H1 (cell line): Measurements from ENCODE around the gene ACSM3. TPM values are rescaled to one million over a fixed set of nuclear protein-coding genes. Genes with fewer than 3 reads are reported as not detected.
A peak's percentile ranks its signal among the peaks of the same experiment; 100 is the strongest.

ENCODE experiments used
- ATF3 ChIP-seq: IDR thresholded peaks from 2 replicates; pipeline ENCODE4 v1.6.1; 2011; ENCODE audit warnings: low read depth, mild to moderate bottlenecking, low read length; ENCODE audit not compliant: insufficient read depth
- CBX5 ChIP-seq: fragments of 300-800, 300-1000 bp; sonication (generic); IDR thresholded peaks from 2 replicates; pipeline ENCODE4 v1.7.1; 2016; ENCODE audit warnings: antibody characterized with exemption, low read length, low read depth
- CHD2 ChIP-seq: IDR thresholded peaks from 2 replicates; pipeline ENCODE4 v1.6.1; 2012; ENCODE audit warnings: low read length, improper control_type of control experiment
- GABPA ChIP-seq: IDR thresholded peaks from 2 replicates; pipeline ENCODE4 v1.6.1; 2011; ENCODE audit warnings: mild to moderate bottlenecking, low read length, moderate library complexity, borderline replicate concordance; ENCODE audit not compliant: insufficient read depth
- HDAC2 ChIP-seq, 2 experiments: fragments of 300-600 bp in 1 of 2; sonication (generic) in 1 of 2; IDR thresholded peaks; 2 replicates each; pipeline ENCODE4 v1.6.1; 2011 to 2012; ENCODE audit warnings: low read depth in 2 of 2, low read length in 2 of 2, mild to moderate bottlenecking in 2 of 2, moderate library complexity in 2 of 2, borderline replicate concordance in 1 of 2, inconsistent platforms in 1 of 2
- HDAC6 ChIP-seq: IDR thresholded peaks from one replicate; pipeline ENCODE4 v1.7.1; 2012; ENCODE audit warnings: low read depth, mild to moderate bottlenecking, inconsistent platforms, low read length, moderate library complexity
- JUND ChIP-seq: IDR thresholded peaks from 2 replicates; pipeline ENCODE4 v1.6.1; 2011; ENCODE audit warnings: mild to moderate bottlenecking, improper control_type of control experiment, low read length
- KDM4A ChIP-seq: IDR thresholded peaks from one replicate; pipeline ENCODE4 v1.7.1; 2012; ENCODE audit warnings: low read depth, mild to moderate bottlenecking, moderate library complexity, low read length, inconsistent platforms; ENCODE audit not compliant: severe bottlenecking
- PHF8 ChIP-seq: fragments of 200-600 bp; sonication (generic); conservative IDR thresholded peaks from 2 replicates; pipeline ENCODE4 v1.7.1; 2012; ENCODE audit warnings: low read depth, mild to moderate bottlenecking, inconsistent platforms, low read length, moderate library complexity
- POLR2AphosphoS5 ChIP-seq: IDR thresholded peaks from 2 replicates; pipeline ENCODE4 v1.6.1; 2011; ENCODE audit warnings: low read depth, low read length
- RAD21 ChIP-seq, 2 experiments: IDR thresholded peaks in 1 of 2; conservative IDR thresholded peaks in 1 of 2; 2 replicates each; pipeline ENCODE4 v1.6.1; 2011; ENCODE audit warnings: low read depth in 2 of 2, low read length in 2 of 2, improper control_type of control experiment in 1 of 2, inconsistent platforms in 1 of 2, mild to moderate bottlenecking in 1 of 2, moderate library complexity in 1 of 2
- RBBP5 ChIP-seq: IDR thresholded peaks from 2 replicates; pipeline ENCODE4 v1.7.1; 2012; ENCODE audit warnings: low read depth, mild to moderate bottlenecking, inconsistent platforms, low read length, moderate library complexity, borderline replicate concordance
- SIN3A ChIP-seq, 2 experiments: IDR thresholded peaks in 1 of 2; conservative IDR thresholded peaks in 1 of 2; 2 replicates each; pipeline ENCODE4 v1.6.1; 2011 to 2012; ENCODE audit warnings: low read length in 2 of 2, improper control_type of control experiment in 1 of 2, low read depth in 1 of 2, mild to moderate bottlenecking in 1 of 2
- SP1 ChIP-seq: IDR thresholded peaks from 2 replicates; pipeline ENCODE4 v1.6.1; 2011; ENCODE audit warnings: low read depth, low read length
- SRF ChIP-seq: IDR thresholded peaks from 2 replicates; pipeline ENCODE4 v1.6.1; 2011; ENCODE audit warnings: mild to moderate bottlenecking, low read depth, low read length, moderate library complexity
- TAF7 ChIP-seq: optimal IDR thresholded peaks from 2 replicates; pipeline ENCODE3; 2011; ENCODE audit warnings: low read depth, mild to moderate bottlenecking, inconsistent platforms, low read length, moderate library complexity, borderline replicate concordance
- TEAD4 ChIP-seq: IDR thresholded peaks from 2 replicates; pipeline ENCODE4 v1.6.1; 2012; ENCODE audit warnings: low read depth, low read length, inconsistent platforms, mixed read lengths
- USF2 ChIP-seq: IDR thresholded peaks from 2 replicates; pipeline ENCODE4 v1.6.1; 2011; ENCODE audit warnings: low read length, improper control_type of control experiment
- YY1 ChIP-seq: IDR thresholded peaks from 2 replicates; pipeline ENCODE4 v1.6.1; 2011; ENCODE audit warnings: low read depth, mild to moderate bottlenecking, low read length
- polyA plus RNA-seq, 7 experiments: library from polyadenylated mRNA; depleted of rRNA in 3 of 7; stranded (reverse) in 5 of 7; unstranded in 2 of 7; fragments of >200 nt in 5 of 7; fragments of 200-250 nt in 2 of 7; gene quantifications; 1 replicate in 5 of 7; 2 replicates in 1 of 7; 4 replicates in 1 of 7; pipeline versions ENCODE4 v1.2.1 to v1.2.3, GENCODE V29; 2011 to 2013; ENCODE audit warnings: missing spikeins in 2 of 7, mixed read lengths in 2 of 7
- total RNA-seq: library from RNA; stranded (reverse); fragmentation: NEBNext Ultra II Directional; extraction: Animal tissue kit (Norgen Biotek cat#: 25700); gene quantifications from 2 replicates; pipeline ENCODE4 v1.2.1, GENCODE V29; 2021
- TF ChIP-seq, protein P1 (sequence below): IDR thresholded peaks from 2 replicates; pipeline ENCODE4 v1.6.1; 2012; ENCODE audit warnings: inconsistent platforms

Gene ACSM3
- total and polyA plus RNA-seq, 2 of the 8 experiments (the other 6 are each of a cell fraction or from before 2014, with no cell fraction given), result 5.7 to 6.2 TPM

- no peak for TF ChIP-seq USF2
- no peak for TF ChIP-seq GABPA
- TF ChIP-seq ATF3, result peak; percentile 85
- peak; percentile 43; the same call in 1 of the 2 replicates for TF ChIP-seq CHD2
- peak; percentile 93 for TF ChIP-seq PHF8
- TF ChIP-seq CBX5, result no peak
- peak in 1 of 2 experiments; percentile 74; a peak in 1 of 4 replicates for TF ChIP-seq HDAC2 (IDR thresholded peaks at IDR 0.05; ENCODE audit: borderline replicate concordance in 1 of 2, low read depth in 2 of 2, low read length in 2 of 2)
- TF ChIP-seq SRF, result peak; percentile 84
- no peak for TF ChIP-seq HDAC6
- TF ChIP-seq, protein P1, sequence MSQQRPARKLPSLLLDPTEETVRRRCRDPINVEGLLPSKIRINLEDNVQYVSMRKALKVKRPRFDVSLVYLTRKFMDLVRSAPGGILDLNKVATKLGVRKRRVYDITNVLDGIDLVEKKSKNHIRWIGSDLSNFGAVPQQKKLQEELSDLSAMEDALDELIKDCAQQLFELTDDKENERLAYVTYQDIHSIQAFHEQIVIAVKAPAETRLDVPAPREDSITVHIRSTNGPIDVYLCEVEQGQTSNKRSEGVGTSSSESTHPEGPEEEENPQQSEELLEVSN, result peak; percentile 45; the same call in 1 of the 2 replicates
- TF ChIP-seq POLR2AphosphoS5, result peak; percentile 91
- no peak for TF ChIP-seq JUND
- peak; percentile 16 for TF ChIP-seq TAF7
- TF ChIP-seq KDM4A, result peak; percentile 100
- peak in 1 of 2 experiments; percentile 87; a peak in 2 of 4 replicates for TF ChIP-seq SIN3A (conservative IDR thresholded peaks at IDR 0.05 in 1 of 2, IDR thresholded peaks at IDR 0.05 in 1 of 2; ENCODE audit: low read depth in 1 of 2, low read length in 2 of 2)
- TF ChIP-seq TEAD4, result peak; percentile 84
- peak; percentile 43; the same call in 1 of the 2 replicates for TF ChIP-seq YY1
- peak in 1 of 2 experiments; percentile 12; a peak in 2 of 4 replicates for TF ChIP-seq RAD21 (IDR thresholded peaks at IDR 0.05 in 1 of 2, conservative IDR thresholded peaks at IDR 0.05 in 1 of 2; ENCODE audit: low read depth in 2 of 2, low read length in 2 of 2)
- TF ChIP-seq RBBP5, result peak; percentile 99
- peak; percentile 92 for TF ChIP-seq SP1
These were observed 22.1 kb upstream of the ACSM3 start, which contains the start of gene THUMPD1 (continued) for GRCh38 chr16:20741554-20742285.
